Measurements from ENCODE around the gene TUNAR. TPM values are rescaled to one million over a fixed set of nuclear protein-coding genes. Genes with fewer than 3 reads are reported as not detected.

The TUNAR gene
- total RNA-seq (2011; cell fraction: chromatin; rRNA removed; ENCODE audit: low replicate concordance): not detected in 2 replicates
- not detected in 2 replicates for total RNA-seq (2011; cell fraction: nucleolus; rRNA removed)
- total RNA-seq (2011; cell fraction: nucleoplasm; rRNA removed): not detected in 2 replicates
- total RNA-seq (2014; rRNA removed): not detected in 2 replicates
- not detected in 2 replicates for total RNA-seq (2014; rRNA removed; fragmentation: Illumina TruSeq; extraction: Trizol)
- not detected in 2 replicates for total RNA-seq (2015; rRNA removed; fragmentation: Illumina TruSeq; extraction: Trizol)
- not detected in 2 replicates for total RNA-seq (2021)
- polyA plus RNA-seq (2011; rRNA removed): not detected in 2 replicates
- not detected in 2 replicates for polyA plus RNA-seq (2011; cell fraction: cytosol; rRNA removed)
- polyA plus RNA-seq (2011; cell fraction: nucleus; rRNA removed): not detected in 2 replicates
- not detected in 2 replicates for polyA plus RNA-seq (2012)
- not detected in 2 replicates for polyA plus RNA-seq (2014; fragmentation: Illumina TruSeq; extraction: Trizol)
- polyA plus RNA-seq (2014; fragmentation: Nextera tagmentation; extraction: Ambion mirVana): not detected
- polyA plus RNA-seq (2014; rRNA removed): not detected in 2 replicates
- not detected in 2 replicates for polyA minus RNA-seq (2011; rRNA and poly(A)+ RNA removed)
- not detected in 2 replicates for polyA minus RNA-seq (2011; cell fraction: cytosol; rRNA and poly(A)+ RNA removed)
- polyA minus RNA-seq (2011; cell fraction: nucleus; rRNA and poly(A)+ RNA removed): not detected in 2 replicates
- not detected for Bru-seq, nascent RNA
- BruChase-seq, experiment 1, labeled RNA remaining after a 2-hour chase: not detected
- BruChase-seq, experiment 2, labeled RNA remaining after a 6-hour chase: not detected
- long read RNA-seq, experiment 1: 0 reads
- long read RNA-seq, experiment 2: 0 reads
- long read RNA-seq, experiment 3: 0 reads

DNA sequence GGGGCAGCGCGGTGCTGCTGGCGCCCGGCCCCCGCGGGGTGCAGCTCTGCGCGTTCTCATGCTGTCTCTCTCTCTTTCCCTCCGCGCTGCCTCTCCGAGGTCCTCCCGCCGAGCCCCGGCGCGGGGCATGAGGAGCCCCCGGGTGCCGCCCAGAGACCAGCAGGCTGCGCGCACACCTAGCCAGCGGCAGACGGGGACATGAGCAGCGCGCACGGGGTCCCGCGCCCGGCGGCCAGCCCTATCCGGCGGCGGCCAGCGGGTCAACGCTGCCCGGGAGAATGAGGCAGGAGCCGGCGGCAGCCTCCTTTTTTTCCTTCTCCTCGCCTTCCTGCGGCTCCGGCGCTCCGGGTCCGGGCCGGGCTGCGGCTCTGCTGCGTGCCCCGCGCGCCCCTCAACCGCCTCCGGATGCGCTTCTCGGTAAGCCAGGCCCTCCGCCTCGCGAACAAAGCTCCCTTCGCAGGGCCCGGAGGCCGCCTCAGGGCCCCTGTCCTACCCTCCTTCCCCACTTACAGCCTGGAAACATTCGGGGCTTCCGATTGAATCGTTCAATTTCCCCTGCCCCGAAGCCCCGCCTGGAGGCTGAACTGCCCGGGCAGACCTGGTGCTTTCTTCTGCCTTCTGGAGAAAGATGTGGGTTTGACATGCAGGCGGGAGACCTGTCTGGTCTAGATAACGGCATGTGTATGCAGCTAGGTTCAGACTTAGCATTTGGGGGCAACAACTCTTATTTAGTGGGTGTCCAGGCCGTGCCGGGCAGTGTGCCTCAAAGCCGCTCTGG lies at the start of gene TUNAR:
Gene TUNAR, plus strand, starts transcription at position 72 of the 778 bp plus-strand sequence.
- no peaks in the 10 kb centered on the region for H3K9me3 ChIP-seq (replicated peaks; ENCODE audit: control insufficient read depth, insufficient read depth, low read depth, low read length)
- H4K20me1 ChIP-seq (replicated peaks; ENCODE audit: control insufficient read depth, insufficient read depth, low read length): no peaks in the 10 kb centered on the region
- no peaks in the 10 kb centered on the region for H3K36me3 ChIP-seq (ENCODE audit: control insufficient read depth, insufficient read depth, low read length)
- H3K9me1 ChIP-seq (ENCODE audit: control insufficient read depth, insufficient read depth, low read length): no peaks in the 10 kb centered on the region
- ATAC-seq (no peak), FAIRE-seq (no peak), DNase-seq (ENCODE audit: extremely low read depth in 1 of 4, low spot score in 3 of 4) (no peak)
- peaks cover 0 to 5% of the 10 kb centered on the region in 2 experiments; a peak in 2 of 5 replicates for H3K4me1 ChIP-seq (replicated peaks in 1 of 2; ENCODE audit: control insufficient read depth in 2 of 2, insufficient read depth in 2 of 2, low read length in 2 of 2)
- ChIA-PET POLR2A (no interaction called here), CTCF (ENCODE audit: low intra/inter-chr PET ratio) (no interaction called here)
- intact Hi-C loops (cut with micrococcal nuclease): loop anchor here (5.0 to 10.0 kb wide), 2 partner anchors 105 to 252 kb away; no protein-coding TSS in a partner anchor
- H3K27me3 ChIP-seq (ENCODE audit: control insufficient read depth in 2 of 2, insufficient read depth in 2 of 2, low read length in 2 of 2): peaks cover 0 to 25% of the 10 kb centered on the region in 2 experiments; a peak in 2 of 5 replicates
- no TSS peak for BruUV-seq (replicated peaks)
- H3K27ac ChIP-seq (ENCODE audit: extremely low read depth, low read depth, low read length): no peak within 1 kb of the TSS
- in situ Hi-C loops (cut with MboI): no loop called here
- H3K4me3 ChIP-seq: no peak within 1 kb of the TSS
- H3K9ac ChIP-seq (ENCODE audit: insufficient read depth in 1 of 2, low read depth in 2 of 2, low read length in 2 of 2): no peak within 1 kb of the TSS
- no peak within 1 kb of the TSS for H3K4me2 ChIP-seq (ENCODE audit: insufficient read depth, low read length)
- WGBS (ENCODE audit: insufficient coverage, low coverage, missing lambda C conversion rate): 9% methylated on average over 26 of the region's 70 CpGs
- H2AFZ ChIP-seq (ENCODE audit: low read depth, low read length): no peak within 1 kb of the TSS
- no peaks in the 10 kb centered on the region for H3K79me2 ChIP-seq (ENCODE audit: control insufficient read depth, insufficient read depth, low read length)
- TF ChIP-seq ARID3A (IDR thresholded peaks at IDR 0.05; ENCODE audit: borderline replicate concordance, low read depth, low read length): no peak
- TF ChIP-seq ESRRA (IDR thresholded peaks at IDR 0.05; ENCODE audit: borderline replicate concordance, low read depth): no peak
- TF ChIP-seq CBFB (CRISPR knock-in tag; IDR thresholded peaks at IDR 0.05): no peak
- TF ChIP-seq ZNF785 (CRISPR knock-in tag; IDR thresholded peaks at IDR 0.05): no peak
- TF ChIP-seq HOXB6 (CRISPR knock-in tag; IDR thresholded peaks at IDR 0.05; ENCODE audit: borderline replicate concordance): no peak
- TF ChIP-seq ZBTB8A (IDR thresholded peaks at IDR 0.05; ENCODE audit: partially characterized antibody): no peak
- TF ChIP-seq ZSCAN32 (CRISPR knock-in tag; IDR thresholded peaks at IDR 0.05): no peak
- TF ChIP-seq GABPB2 (CRISPR knock-in tag; conservative IDR thresholded peaks at IDR 0.05): no peak
- no peak for TF ChIP-seq CBX8 (IDR thresholded peaks at IDR 0.05; ENCODE audit: borderline replicate concordance, extremely low read depth, low read depth, low read length, poor library complexity, severe bottlenecking)
- no peak for TF ChIP-seq ZBTB11 (CRISPR knock-in tag; IDR thresholded peaks at IDR 0.05)
- no peak for TF ChIP-seq ZNF551 (CRISPR knock-in tag; IDR thresholded peaks at IDR 0.05)
- TF ChIP-seq FIP1L1 (IDR thresholded peaks at IDR 0.05; ENCODE audit: low read depth, low read length, poor library complexity, severe bottlenecking): no peak
